DOHH2 (cell line): ENCODE results near the gene AMBRA1.

Experiments
- EZH2phosphoT487 ChIP-seq: fragments of 200-600 bp; sonication (generic); IDR thresholded peaks from 2 replicates; pipeline ENCODE4 v1.6.1; 2017; ENCODE audit warnings: borderline replicate concordance, mild to moderate bottlenecking, antibody characterized with exemption, low read length, moderate library complexity, mixed read lengths
- TF ChIP-seq, protein P1 (sequence below): fragments of 200-600 bp; sonication (generic); IDR thresholded peaks from one replicate; pipeline ENCODE4 v1.5.1; 2014; ENCODE audit warnings: antibody characterized with exemption, mild to moderate bottlenecking, low read depth, low read length; ENCODE audit not compliant: poor library complexity, severe bottlenecking

DNA sequence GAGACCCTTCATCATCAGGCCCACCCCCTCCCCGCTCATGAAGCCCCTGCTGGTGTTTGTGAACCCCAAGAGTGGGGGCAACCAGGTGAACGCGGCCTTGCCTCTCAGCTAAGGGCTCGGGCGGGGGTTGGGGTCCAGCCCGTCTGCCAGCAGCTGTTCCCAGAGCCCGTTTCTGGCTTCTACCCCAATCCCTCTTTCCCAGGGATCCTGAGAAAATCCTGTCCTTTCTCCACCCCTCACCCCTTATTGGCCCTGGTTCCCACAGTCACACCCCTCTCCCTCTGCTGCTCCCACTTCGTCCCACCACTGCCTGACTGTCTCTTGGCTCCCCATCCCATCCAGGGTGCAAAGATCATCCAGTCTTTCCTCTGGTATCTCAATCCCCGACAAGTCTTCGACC, 221.7 kb downstream of the AMBRA1 start:
- TF ChIP-seq, protein P1, sequence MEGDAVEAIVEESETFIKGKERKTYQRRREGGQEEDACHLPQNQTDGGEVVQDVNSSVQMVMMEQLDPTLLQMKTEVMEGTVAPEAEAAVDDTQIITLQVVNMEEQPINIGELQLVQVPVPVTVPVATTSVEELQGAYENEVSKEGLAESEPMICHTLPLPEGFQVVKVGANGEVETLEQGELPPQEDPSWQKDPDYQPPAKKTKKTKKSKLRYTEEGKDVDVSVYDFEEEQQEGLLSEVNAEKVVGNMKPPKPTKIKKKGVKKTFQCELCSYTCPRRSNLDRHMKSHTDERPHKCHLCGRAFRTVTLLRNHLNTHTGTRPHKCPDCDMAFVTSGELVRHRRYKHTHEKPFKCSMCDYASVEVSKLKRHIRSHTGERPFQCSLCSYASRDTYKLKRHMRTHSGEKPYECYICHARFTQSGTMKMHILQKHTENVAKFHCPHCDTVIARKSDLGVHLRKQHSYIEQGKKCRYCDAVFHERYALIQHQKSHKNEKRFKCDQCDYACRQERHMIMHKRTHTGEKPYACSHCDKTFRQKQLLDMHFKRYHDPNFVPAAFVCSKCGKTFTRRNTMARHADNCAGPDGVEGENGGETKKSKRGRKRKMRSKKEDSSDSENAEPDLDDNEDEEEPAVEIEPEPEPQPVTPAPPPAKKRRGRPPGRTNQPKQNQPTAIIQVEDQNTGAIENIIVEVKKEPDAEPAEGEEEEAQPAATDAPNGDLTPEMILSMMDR, result no peak
- no peak for TF ChIP-seq EZH2phosphoT487
